Ramos (cell line): Measurements from ENCODE around the gene TAOK3.
"Not testable (repeated sequence)": the region's sequence is repeated elsewhere in the genome, so short reads cannot be mapped to it uniquely, and the experiment has no call there.

ENCODE experiments used
- in situ Hi-C: fragments of 300-500 bp; cut with MboI; formaldehyde crosslinking; loops from one replicate; pipeline ENCODE4 v1.14.3; 2022; ENCODE audit warnings: low sequenced_read_pairs; ENCODE audit not compliant: unreplicated experiment

Gene TAOK3

DNA sequence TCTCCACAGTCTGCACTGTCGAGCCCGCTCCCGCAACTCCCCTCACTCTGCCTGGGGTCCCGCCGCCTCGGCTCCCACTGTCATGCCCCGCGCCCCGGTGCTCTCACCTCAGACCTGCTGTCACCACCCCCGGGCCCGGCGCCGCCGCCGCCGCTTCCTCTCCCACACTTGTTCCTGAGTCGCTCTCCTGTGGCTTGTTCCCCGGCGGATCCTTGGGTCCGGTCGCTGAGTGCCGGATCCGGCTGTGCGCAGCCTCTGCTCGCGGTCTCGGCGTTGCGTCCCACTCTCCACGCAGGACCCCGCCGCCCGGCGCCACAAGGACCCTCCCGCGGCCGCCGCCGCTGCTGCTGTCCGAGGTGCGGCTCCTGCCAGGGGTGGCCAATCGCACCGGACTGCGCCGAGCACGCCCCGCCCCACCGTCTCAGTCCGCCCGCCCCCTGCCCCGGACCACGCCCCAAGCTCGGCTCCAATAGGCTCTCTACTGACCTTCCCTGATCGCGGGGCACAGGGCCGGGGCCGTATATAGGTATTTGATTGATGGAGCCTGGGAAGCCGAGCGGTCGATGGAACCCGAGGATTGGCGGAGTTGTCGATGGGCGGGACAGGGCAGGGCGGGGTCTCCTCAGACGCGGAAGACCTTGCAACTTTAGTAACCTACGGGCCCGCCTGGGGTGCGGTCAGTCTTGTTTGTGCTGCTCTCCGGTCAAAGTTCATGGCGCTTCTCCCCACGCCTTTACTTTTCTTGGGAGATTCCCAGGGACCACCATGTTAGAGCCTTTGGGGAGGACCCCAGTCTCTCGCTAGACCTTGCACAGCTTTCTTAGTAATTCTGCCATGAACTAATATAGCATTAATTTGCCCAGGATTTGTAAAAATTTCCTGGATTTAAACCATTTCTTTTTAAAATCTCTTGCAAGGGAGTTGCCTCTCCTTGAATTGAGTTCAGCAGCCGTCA, at the start of gene TAOK3:
TAOK3 (minus strand) TSS at position 367 of the 955 bp plus-strand sequence. CDS start 117,340 bp downstream, outside the sequence.
- in situ Hi-C loops = loop anchor here (5.0 to 10.0 kb wide), 2 partner anchors 191 to 248 kb away; no protein-coding TSS in a partner anchor

DNA sequence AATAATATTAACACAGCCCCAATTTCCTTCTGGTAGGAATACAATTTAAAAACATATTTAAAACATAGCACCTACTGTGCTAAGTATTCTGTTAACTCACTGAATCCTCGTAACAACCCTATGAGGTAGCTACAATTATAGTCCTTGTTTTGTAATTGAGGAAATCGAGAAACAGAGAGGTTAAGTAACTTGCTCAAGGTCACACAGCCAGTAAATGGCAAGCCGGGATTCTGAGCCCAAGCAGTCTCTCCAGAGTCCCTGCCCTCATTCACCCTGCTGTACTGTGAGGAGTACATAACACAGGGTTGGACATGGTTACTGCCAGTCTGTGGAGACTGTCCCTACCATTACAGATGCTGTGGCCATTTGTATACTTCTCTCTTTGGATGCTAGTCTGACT, 48.0 kb upstream of the TAOK3 start:
- in situ Hi-C loops = no loop called here

- in situ Hi-C loops = no loop called here
These were observed 45.8 kb upstream of the TAOK3 start for GRCh38 chr12:118418385-118419057.

- in situ Hi-C loops = no loop called here
These were observed 45.2 kb upstream of the TAOK3 start for GRCh38 chr12:118417942-118418341.

GRCh38 chr12:118409834-118410233, 37.1 kb upstream of the TAOK3 start:
- in situ Hi-C loops = no loop called here

GRCh38 chr12:118408241-118408640, 35.5 kb upstream of the TAOK3 start:
- in situ Hi-C loops = not testable (repeated sequence)

DNA sequence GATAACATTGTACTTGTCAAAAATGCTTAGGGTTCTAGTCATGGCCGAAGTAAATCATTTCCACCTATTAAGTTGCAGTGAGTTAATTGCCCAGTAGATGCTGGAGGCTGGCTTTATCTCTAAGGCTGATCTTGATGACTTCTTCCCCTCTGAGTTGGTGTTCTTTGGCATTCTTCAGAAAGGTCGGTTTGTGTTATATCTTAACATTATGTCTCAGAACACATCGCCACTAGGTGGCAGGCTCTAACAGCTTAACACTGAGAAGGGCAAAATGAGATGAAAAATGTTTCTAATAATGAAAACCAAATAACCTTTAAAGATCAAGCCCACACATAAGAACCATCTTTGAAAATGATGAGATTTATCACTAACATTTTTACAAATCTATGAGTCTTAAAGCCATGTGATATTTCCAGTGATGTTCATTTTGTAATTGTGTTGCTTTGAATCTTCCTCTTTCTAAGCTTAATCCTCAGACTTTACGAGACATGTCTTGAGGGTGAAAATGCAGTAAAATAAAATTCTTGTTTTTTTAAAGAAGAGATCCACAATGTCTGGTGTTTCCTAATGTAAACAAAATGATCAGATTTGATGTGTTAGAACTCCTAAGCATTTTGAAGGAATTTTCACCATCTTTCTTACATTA, 32.3 kb upstream of the TAOK3 start:
- in situ Hi-C loops = no loop called here

- in situ Hi-C loops = no loop called here
These were observed 29.5 kb upstream of the TAOK3 start for GRCh38 chr12:118402251-118402650.

GRCh38 chr12:118398940-118399339, 26.2 kb upstream of the TAOK3 start:
- in situ Hi-C loops = no loop called here

DNA sequence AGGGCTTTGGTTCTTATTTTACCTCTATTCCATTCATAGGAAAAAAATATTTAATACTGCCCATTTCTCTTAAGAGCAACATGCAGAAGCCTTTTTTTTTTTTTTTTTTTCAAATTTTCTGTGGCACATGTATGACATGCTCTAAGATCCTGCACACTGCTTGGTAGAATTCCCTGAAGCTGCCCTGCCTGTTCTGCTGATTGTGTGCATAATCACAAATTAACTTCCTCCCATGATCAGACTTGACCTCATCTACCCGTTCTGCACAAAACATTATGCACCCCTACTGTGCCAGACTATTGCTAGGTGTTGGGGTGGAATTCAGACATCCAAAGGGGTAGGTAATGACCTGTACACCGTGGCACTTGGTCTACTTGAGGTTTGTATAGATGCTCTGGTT, 25.8 kb upstream of the TAOK3 start:
- in situ Hi-C loops = no loop called here

GRCh38 chr12:118397708-118398440, 25.2 kb upstream of the TAOK3 start:
- in situ Hi-C loops = no loop called here

DNA sequence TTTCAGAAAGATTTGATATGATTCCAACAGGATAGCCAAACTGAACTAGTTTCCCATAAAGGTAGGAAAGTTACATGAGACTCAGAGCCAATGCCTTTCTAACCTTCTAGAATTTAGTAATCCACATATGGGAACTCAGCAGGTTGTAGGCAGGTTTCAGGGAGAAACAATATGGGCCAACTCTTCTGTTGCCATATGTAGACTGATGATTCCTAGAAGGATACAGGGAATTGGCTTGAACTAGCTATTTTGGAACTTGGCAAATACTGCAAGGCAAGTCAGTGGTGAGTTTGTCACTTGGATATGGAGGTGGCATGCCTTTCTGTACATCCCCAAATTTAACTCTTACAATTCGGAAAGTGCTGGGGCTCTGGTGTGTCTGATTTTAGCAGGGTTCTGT, 19.1 kb upstream of the TAOK3 start:
- in situ Hi-C loops = no loop called here

DNA sequence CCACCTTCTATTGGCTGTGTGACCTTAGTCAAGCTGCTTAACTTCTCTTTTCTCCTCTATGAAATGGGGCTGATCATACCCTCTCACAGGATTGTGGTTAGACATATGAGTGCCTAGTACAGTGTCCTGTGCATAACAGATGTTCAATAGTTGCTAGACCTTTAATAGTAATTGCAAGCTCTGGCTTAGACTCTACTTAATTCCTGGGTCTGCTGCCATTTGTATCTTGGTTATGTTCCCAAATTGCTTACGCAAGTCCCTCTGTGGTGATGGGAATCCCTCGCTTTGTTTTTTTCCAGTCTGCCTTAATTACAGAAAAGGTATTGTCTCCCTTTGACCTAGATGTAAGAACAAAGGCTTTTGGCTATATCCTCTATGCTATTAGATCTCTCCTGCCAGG, 18.7 kb upstream of the TAOK3 start:
- in situ Hi-C loops = no loop called here

GRCh38 chr12:118377884-118378470, 5.3 kb upstream of the TAOK3 start:
- in situ Hi-C loops = loop anchor here (10.0 kb wide), 1 partner anchor 253 kb away; no protein-coding TSS in a partner anchor

DNA sequence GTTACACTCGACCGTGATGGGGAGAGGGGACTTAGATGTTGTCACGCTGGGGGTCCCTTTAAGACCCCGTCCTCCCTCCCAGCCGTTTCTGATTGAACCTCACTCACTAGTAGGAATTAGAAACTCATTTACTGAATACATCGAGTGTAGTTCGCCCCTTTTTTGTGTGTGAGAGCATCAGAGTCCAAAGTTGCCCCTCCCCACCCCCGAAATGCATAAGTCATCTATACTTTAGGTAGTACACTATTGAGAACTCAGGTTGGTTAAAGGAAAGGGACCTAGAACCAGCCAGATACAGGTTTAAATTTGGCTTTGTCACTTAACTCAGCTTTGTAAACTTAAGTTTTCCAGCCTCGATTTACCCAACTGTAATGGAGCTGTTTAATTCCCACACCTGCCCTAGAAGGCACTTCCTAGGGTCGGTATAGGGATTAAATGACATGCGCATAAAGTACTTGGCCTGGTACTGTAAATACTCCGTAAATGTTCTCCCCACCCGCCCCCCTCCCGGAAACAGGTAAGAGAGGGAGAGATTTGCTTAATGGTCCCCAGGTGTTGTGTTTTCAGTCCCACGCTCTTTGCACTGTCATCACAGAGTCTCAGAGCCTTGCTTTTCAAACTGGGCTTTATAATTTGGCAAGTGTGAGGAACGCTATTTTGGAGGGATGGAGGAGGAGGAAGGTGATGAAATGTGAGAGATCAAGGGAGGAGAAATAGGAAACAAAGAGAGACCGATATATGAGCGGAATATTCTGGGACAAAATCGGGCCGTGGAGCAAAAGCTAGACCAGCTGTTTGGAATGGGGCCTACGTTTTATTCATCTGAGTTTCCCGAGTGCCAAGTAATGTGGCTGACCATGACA, 4.5 kb upstream of the TAOK3 start:
- in situ Hi-C loops = loop anchor here (10.0 kb wide), 1 partner anchor 252 kb away; no protein-coding TSS in a partner anchor

- in situ Hi-C loops = loop anchor here (10.0 kb wide), 1 partner anchor 252 kb away; no protein-coding TSS in a partner anchor
These were observed 3.6 kb upstream of the TAOK3 start, which contains the start of gene SUDS3 for GRCh38 chr12:118376089-118377020. Gene SUDS3 (plus strand): TSS chr12:118376555. CDS start chr12:118376692, 137 bp downstream.

DNA sequence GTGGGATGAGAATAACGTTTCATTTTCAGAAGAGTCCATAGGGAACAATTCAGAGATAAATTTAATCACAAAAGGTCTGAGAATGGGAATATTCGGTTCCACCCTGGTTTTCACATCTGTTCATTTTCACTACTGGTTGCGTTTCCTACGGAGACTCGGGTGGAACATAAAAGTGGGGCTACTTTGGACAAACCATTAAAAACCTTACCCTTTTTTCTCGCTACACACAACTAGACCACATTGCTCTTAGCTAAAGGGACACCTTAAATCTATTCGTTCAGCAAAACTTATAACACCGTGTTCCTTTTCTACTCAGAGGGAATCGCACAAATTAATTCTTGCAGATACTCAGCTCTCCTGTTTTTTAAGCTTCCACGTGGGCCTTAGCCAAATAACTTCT, 2.6 kb upstream of the TAOK3 start:
- in situ Hi-C loops = loop anchor here (10.0 kb wide), 1 partner anchor 251 kb away; no protein-coding TSS in a partner anchor
